ENCODE measurements around the gene LSG1.

Gene LSG1

DNA sequence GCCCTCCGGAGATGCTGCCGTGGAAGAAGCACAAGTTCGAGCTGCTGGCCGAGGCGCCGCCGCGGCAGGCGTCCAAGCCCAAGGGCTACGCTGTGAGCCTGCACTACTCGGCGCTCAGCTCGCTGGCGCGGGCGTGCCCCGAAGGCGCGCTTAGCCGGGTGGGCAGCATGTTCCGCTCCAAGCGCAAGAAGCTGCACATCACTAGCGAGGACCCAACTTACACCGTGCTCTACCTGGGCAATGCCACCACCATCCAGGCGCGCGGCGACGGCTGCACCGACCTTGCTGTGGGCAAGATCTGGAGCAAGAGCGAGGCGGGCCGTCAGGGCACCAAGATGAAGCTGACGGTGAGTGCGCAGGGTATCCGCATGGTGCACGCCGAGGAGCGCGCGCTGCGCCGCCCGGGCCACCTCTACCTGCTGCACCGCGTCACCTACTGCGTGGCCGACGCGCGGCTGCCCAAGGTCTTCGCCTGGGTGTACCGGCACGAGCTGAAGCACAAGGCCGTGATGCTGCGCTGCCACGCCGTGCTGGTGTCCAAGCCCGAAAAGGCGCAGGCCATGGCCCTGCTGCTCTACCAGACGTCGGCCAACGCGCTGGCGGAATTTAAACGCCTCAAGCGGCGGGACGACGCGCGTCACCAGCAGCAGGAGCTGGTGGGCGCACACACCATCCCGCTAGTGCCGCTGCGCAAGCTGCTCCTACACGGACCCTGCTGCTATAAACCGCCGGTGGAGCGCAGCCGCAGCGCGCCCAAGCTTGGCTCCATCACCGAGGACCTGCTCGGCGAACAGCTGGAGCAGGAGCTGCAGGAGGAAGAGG is 15.0 kb upstream of the LSG1 start:
- peak; percentile 29 for DNase-seq

DNA sequence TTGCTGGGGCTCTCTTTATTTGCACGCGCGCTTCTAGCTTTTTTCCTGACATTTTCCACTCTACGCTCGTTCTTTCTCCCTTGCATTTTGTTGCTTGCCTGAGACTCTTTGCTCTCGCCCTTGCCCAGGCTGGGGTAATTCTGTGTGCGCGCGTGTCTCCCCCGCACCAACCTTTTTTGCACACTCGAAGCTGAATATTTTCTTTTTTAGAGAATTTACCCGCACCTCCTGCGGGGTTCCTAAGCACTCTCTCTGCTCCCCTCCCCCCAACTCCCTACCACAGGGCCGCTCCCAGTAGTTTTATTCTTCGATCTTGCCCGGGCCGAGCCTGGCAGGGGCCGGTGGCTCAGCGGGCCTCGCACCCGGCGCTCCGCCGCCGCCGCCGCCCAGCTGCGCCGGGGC is 14.4 kb upstream of the LSG1 start:
- no peak for DNase-seq

DNA sequence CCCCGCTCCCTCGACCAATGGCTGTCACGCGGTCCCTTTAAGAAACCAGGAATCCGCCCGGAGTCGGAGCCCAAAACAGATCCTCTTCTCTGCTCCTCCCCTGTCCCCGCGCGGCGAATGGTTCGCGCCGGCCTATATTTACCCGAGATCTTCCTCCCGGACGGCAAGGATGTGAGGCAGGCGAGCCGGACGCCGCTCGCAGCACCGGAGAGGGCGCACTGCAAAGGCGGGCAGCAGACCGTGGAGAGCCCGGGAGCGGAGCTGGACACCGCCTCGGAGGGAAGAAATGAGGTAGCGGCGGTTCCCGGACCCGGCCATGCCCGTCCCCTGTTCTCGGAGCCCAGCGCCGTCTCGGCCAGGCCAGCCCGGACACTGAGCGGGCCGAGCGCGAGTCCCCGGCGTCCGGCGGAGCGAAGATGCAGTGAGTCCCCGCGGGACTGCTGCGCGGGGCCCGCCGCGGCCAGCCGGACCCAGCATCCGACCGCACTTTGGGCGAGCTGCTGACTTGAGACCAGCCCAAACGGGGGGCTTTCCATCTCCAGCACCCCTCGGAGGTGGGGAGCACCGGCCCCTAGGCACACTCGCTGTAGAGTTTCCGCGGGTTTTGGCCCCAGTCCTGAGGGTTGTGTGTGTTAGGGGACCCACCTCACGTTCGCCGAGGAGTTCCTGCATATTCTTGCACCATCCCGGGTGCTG is 13.9 kb upstream of the LSG1 start, which contains the start of gene FAM43A:
Gene FAM43A (plus strand): TSS at position 166 of the 696 bp plus-strand sequence. CDS start 944 bp downstream, outside the sequence.
- DNase-seq: peak; percentile 77

DNA sequence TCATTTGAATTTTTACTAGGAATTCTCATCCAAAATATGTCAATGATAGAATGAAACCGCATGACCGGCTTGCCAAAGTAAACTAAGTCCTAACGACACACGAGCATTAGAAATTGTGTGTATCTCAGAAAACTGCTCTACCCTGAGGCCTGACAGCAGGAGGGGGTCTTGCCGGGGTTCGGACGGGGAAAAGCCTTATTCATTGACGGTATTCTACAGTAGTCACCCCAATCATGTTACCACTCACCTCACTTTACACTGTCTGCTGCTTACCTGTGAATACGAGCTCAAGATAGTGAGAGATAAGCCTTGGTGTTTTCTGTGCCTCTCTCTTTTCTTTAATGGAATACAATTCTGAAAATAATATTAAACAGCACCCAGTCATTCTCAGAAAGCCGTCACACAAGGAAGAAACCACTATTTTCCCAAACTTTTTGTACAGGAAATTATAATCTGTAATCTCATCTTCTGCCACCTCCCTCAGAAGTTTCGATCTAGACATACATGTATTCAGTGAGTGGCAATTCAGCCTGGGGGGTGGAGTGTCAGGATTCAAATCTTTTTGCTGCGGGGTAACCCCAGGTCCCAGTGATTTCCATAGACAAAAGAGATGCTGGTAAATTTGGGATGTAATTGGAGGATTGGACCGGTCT is 13.2 kb upstream of the LSG1 start:
- no peak for DNase-seq

DNA sequence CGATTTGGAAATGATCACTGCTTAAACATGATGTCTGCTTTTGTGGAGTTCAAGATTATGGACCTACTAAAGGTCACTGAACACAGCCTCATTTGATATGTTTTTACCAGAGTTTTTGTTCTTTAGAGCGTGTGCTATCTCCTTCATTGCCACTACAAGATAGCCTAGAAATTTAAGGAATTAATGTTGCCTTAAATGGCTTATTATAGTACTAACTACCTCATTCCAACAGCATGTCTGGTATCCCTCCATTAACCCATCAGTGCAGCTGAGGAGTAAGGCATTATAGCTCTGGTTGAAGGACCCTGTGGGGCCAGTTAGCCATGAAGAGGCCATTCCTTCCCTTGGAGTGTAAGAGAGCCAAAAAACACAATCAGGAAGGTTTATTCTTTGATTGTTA is 11.4 kb upstream of the LSG1 start:
- DNase-seq: no peak

DNA sequence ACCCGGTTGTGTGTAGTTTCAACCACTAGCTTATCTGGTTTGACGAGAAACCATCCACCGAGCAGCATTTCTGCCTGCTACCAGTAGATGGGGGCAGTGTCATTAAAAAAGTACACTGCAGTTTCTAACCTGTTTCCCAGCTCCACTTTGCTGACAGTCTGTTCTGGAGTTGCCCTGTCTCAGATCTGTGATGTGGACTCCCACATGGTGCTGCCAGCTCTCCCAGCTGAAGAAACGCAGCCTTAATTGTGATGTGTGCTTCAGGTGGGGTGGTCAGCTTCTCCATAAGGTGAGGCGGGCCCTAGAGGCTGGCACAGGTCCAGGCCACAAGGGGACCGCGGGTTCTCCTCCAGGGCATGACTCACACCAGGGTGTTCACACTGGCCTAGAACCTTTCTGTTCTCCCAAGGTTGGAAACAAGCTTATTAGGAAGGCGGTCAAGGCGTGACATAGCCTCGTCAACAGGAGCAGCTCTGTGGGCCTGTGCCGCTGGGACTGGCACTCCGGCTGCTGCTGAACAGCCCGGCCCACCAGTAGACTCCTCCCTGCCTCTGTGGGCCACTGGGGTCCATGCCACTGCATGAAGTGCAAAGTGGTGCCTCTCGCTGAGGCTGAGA is 10.8 kb upstream of the LSG1 start:
- DNase-seq: peak; percentile 87

DNA sequence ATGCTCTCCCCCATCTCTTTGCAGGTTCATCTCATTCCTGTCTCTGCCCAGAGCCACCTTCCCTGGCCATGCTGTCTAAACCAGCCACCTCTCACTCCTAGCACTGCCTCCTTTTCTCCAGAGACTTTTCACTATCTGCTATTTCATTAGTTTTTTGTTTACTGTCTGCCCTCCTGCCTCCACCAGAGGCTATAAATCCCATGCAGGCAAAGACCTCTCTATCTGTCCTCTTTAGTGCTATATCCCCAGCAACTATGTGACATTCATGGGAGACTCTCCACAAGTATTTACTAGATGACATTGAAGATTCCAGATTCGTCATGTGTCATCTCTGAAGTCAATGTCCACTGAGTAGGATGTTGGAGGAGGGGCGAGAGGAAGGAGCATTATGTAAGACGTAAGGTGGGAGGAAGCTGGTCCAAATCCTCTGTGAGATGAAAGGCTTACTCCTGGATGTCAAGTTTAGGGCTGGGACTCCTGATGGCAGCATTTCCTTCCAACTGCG is 10.2 kb upstream of the LSG1 start:
- DNase-seq: no peak

DNA sequence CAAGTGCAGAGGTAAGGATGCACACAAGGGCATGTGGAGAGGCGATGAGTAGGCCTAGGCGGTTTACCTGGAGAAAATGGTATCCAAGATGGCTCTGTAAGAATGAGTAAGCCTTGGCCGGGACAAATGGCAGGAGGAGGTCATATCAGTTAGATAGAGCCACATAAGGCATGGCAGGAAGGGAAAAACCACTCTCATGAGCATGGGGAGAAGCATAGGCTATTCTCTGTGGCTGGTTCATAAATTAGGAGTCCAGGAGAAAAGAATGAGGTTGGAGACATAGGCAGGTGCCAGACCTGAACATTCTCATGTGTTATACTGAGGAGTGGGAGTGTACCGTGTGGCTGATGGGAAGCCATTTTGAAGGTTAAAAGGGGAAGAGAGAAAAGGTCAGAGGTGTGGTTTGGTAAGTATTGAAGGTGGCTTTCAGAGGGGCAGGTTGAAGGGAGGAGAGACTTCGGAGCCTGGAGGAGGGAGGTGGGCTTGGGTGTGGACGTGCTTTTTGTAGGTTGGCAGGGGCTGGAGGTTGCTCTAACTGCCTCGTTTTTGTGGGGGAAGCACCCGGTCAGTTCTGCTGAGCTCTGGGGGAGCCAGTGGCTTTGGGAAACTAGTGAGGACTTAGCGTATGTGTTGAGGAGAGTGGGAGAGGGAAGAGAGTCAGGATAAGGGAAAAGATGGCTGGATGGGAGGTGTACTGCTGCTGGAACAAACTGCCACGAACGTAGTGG is 9.1 kb upstream of the LSG1 start:
- no peak for DNase-seq

DNA sequence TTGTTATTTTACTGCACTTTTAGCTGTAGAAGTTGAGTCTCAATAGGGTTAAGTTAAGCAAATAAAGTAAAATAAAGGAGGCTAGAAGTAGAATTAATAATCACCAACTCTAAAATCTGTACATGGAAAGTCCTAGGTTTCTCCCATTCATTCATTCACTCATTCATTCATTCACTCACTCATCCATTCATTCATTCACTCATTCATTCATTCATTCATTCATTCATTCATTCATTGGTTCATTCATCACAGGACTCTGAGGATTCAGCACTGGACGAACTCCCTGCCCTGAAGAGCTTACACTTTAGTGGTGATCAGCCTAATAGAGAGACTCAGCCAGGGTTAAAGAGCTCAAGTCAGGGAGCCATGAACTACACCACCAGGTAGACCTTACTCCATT is 4.5 kb upstream of the LSG1 start:
- no peak for DNase-seq

DNA sequence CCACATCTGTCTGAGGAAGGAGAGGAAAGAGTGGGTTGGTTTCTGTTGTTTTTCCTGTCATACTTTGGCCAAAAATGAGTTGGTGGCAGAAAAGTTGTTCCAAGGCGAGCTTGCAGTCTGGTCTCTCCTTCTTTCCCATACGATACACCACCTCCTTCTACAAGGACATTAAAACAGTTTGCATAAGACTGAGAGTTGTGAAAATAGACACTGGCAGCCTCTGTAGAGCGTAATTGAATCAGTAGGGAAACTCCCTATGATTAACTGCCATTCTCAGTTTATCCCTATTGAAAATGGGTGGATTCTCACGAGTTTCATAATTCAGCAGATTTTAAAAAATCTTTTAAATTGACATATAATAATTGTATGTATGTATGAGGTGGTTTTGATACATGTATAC is 3.7 kb upstream of the LSG1 start:
- no peak for DNase-seq

DNA sequence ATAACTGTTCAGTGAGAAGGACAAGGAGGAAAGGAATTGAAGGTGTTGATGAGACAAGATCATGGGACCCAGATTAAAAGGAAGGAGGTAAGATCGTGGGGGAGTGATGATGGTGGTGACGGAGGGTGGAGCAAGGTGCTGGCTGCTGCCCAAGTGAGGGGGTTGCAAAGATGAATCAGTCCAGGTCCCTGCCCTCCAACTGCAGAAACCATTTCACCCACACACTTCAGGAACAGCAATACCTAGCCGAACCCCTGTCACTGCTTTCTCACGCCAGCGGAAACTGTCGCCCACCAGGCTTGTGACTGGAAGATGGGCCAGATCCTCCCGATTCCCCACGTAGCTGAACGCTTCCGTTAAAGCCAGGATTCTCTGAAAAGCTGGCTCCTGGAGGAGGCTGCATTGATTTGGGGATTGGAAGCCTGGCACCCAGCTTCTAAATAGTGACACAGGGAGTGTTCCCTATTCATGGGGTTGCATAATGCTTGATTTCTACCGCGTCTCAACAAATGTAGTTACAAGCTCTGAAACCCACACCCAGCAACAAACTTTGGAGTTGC is 3.2 kb upstream of the LSG1 start:
- no peak for DNase-seq

DNA sequence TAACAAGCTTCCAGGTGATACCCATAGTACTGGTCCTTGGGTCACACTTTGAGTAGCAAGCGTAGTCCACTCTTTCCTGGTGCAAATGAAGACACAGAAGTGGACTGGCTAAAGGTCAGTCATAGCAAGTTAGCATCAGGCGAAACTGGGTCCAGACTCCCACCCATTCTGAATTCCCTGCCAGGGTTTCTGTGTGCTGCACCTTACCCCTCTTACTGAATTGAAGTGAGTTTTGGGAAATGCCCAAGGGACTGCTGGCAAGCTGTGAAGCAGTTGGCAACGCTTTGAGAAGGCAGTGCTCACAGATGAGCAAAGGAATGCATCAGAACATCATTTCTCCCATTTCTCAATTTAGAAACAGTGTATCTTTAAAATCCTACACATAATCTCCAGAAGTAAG is 1.8 kb upstream of the LSG1 start:
- no peak for DNase-seq

DNA sequence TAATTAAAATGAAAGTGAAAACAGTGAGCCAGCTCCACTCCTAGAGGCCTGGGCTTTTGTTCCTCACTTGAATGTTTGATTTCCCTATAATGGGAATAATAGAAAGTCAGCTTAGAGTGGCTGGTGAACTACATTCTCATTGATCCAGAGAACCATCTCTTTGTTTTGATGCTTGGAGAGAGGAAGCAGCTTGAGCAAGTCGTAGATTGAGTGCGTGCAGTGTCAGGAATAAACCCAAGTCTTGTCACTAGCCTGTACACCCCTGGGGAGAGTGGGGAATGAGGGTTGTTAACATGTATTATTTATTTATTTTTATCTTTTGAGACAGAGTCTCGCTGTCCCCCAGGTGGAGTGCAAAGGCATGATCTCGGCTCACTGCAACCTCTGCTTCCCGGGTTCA is 885 bp upstream of the LSG1 start:
- peak; percentile 38 for DNase-seq

DNA sequence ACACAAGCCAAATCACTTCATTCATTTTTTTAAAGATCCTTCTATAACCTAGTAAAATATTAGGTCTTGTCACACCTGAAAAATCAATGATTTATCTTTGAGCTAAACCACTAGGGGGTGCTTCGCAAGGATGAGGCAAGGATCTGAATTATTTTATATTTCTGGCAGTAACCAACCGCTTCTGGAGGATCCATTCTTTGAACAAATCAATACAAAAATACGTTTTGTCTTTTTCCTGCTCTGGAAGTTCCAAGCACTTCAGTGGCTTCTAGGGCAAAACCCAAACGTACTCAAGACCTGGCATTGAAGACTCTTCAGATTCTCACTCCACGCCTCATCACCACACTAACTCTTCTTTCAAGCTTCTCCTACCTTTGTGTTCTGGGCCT is 486 bp downstream of the LSG1 start:
- peak; percentile 59 for DNase-seq

DNA sequence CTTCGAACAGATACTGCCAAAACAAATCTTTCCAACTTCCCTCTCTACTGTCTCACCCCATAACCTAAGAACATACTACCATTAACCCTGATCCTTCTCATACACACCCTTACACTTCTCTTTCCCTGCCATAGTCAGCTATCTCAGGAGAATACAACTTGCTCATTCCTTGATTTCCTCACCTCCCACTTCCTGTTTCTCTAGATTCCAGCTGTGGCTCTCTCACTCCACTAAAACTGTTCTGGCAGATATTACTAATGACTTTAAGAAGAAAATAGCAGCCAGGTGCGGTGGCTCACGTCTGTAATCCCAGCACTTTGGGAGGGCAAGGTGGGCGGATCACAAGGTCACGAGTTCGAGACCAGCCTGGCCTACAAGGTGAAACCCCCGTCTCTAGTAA is 4.6 kb downstream of the LSG1 start:
- DNase-seq: no peak

DNA sequence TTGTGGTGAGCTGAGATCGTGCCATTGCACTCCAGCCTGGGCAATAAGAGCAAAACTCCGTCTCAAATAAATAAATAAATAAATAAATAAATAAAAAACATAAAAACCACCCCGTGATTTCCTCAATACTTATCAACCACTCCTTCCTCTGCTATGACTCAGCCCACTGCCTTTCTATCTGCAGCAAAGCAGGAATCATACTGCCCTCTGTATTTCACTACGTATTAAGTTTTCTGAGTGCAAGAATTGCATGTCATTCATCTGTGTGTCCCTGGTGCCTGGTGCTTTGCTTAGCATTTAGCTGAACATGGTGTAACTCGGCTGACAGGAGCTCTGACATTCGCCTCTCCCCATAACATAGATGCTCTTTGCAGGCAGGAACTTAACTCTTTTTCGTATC is 7.1 kb downstream of the LSG1 start:
- no peak for DNase-seq

DNA sequence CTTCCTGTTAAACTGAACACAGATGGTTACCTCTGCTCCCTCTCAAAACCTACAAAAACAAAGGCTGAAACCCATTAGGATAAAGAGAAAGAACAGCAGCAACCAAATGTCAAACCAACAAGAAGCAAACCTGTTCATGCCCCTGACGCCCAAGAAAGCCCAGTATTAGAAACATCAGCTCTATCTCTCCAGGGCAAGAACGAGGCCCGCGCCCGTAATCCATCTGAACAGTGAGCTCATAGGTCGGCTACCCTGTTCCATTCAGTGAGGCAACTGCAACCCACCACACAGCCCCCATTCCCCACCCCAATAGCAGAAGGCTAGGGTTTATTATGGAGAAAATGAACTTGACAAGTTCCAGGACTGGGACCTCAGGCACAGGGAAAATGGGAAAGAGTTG is 10.0 kb downstream of the LSG1 start:
- no peak for DNase-seq

DNA sequence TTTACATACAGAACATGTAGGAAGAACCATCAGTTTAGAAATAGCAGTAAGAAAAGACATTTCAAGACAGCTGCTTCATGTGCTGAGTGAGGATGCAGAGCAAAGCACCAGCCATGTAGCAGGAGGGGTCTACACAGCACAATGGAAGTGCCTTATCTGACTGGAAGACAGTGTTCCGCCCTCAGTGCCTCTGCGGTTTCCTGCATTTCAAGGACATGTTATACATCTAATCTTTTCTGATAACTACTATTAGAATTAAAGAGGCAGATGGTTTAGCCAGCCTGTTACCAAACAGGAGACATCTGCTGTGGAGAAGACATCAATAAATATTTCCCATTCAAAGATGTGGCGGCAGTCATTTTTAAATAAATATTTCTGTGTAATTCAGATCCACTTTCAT is 10.6 kb downstream of the LSG1 start:
- no peak for DNase-seq

DNA sequence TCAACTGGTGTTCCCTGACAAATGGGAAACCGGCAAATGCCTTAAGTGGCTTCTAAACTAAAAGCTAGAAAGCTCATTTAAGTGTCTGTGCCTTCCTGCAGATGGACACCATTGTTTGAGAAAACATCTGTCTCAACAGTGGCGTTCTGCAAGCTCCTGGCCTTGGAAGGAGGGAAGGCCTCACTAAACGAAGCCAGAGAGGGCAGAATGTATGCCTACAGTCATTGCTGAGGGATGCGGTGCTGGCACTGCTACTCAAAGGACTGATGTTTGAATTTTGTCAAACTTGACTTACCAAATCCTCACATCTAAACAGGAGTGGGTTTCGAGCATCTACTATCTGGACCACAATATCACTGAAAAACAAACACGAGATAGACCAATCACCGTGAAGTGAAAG is 12.2 kb downstream of the LSG1 start:
- no peak for DNase-seq

DNA sequence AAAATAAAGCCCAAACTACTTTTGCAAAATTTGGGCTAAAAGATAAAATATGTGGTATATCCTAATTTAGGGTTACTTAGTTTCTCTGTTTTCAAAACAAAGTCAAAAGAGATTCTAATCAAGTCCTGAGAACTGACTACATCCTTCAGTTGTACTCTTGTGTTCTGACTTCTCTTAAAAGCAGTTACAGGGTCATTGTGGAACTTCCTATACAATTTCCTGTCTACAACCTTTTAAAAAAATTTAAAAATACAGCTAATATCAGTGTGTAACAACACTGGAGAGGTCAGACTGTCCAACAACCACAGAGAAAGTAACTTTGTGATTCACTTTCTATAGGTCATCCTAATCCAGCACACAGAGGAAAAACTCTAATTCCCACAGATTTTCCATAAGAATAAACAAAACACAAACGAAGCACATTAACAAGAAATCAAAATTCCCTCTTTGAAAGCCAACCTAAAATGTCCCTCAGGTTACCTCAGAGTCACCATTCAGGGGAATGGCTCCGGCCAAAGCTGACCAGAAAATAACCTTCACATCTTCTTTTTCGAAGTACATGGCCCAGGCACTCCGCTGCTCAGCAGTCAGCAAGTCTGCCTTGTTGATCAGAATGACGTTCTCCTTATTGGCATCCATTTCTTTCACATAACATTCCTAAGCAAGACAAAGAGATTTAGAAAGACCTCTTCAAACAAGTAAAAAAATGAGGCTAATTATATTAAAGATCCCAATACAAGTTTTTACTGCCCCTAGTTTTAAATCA is 13.3 kb downstream of the LSG1 start:
- DNase-seq: no peak

DNA sequence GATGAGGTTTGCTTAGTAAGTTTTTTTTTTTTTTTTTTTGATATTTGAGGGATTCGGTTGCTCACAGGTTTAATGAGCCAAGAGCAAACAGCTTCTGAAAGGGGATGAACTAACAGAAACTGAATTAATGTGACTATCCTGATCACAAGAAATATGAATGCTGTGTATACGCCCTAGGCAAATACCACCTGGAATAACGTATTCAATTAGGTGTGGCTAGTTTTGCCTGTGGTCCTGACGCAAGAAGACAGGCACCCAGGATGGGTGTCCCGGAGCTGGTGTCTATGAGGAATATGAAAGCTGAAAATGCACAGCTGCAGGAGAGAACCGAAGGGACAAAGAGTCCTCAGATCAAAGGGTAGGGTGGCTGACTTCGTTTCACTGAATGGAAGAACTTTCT is 14.6 kb downstream of the LSG1 start:
- no peak for DNase-seq

DNA sequence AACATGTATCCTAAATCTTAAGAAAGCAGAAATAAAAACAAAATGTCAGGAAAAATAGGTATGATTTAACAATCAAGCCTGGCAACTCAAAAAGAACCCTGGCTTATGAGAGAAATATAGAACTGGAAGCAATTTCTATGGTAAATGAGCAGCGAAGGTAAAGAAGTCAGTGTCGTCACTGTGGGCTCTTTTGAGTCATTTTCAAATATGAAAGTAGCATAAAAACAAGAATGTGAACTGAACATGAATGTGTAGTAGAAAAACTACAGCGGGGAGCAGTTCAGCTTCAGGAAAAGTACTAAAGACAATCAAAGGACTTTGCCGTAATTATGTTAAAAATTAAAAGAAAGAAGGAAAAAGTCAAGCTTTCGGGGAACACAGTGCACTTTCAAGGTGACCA is 17.5 kb downstream of the LSG1 start:
- no peak for DNase-seq

Measured in NCI-H510A treated with DMSO at 0.1 percent for 48 hours (cell line).